Stimulated activated CD8-positive, alpha-beta memory T cell treated with anti-CD3 and anti-CD28 coated beads, Interleukin-12 subunit alpha, Interleukin-12 subunit beta, amount 100 ng/mL, for 4 hours (primary cell): ENCODE data around the gene CCT2.
A peak's percentile ranks its signal among the peaks of the same experiment; 100 is the strongest.
"Not testable (repeated sequence)": the region's sequence is repeated elsewhere in the genome, so short reads cannot be mapped to it uniquely, and the experiment has no call there.

ENCODE experiments used
- DNase-seq: peaks from one replicate; pipeline ENCODE4 v3.0.0-alpha.2; 2020; ENCODE audit warnings: low read depth

CCT2 gene

GRCh38 chr12:69589082-69589481, 3.8 kb downstream of the CCT2 start:
- no peak for DNase-seq

- no peak for DNase-seq
Observed at GRCh38 chr12:69595689-69596088, 10.4 kb downstream of the CCT2 start.

DNA sequence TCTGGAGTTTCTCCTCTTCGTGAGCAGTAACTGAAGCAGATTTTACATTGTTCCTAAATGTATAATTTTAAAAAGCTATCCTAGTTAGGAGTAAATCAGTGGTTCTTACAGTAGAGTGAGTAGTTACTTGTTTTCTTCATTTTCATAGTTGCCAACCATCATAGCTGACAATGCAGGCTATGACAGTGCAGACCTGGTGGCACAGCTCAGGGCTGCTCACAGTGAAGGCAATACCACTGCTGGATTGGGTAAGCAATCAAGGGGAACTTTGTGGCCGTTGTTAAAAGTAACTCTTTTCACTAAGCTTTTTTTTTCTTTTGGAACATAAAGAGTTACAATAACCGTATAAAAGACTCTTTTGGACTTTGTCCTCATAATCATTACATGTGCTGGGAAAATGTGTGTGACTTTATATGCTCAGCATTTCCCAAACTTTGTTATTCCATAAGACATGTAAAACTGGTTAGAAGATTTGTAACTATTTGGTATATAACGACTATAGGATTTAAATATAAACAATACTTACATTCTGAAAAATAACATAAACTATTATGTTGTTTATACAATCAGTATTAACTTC, 13.0 kb downstream of the CCT2 start:
- DNase-seq: no peak

GRCh38 chr12:69600804-69601203, 15.5 kb downstream of the CCT2 start:
- no peak for DNase-seq

GRCh38 chr12:69601962-69602685, 16.9 kb downstream of the CCT2 start:
- no peak for DNase-seq

DNA sequence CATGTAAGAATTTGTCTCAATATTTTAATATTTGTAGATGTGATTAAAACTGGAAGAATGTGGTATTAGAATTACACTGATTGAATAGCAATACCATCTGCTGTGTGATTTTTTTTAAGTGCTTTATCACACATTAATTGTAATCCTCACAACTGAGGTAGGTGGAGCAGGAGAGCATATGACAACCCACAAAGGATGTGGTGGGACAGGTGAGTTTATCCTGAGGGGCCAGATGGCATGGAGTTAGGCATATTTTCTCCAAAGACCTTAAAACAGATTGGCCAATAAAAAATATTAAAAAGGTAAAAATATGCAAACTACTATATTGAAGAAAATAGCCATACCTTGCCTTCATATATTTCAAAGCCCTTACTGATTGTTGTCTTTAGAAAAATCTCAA, 17.7 kb downstream of the CCT2 start:
- no peak for DNase-seq

- not testable (repeated sequence) for DNase-seq
Observed at GRCh38 chr12:69603556-69603955, 18.3 kb downstream of the CCT2 start.

- DNase-seq: not testable (repeated sequence)
Observed at GRCh38 chr12:69604275-69604674, 19.0 kb downstream of the CCT2 start.

DNA sequence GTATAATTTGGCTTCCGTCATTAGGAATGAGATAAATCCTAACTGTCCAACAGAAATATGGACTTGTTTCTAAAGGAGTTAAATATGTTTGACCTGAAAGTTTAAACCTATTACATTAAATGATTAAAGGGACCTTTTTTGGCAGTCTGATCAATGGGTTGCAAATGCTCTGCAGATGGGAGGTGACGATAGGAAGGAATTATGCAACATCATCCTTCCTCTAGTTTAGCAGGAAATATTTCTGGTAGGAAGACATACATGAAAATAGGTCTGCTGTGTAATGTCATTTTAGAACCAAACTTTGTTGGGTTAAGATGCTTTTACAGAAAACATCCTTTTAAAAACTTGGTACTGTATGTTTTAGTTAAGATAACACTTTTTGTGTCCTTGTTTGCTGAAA, 22.9 kb downstream of the CCT2 start:
- no peak for DNase-seq

DNA sequence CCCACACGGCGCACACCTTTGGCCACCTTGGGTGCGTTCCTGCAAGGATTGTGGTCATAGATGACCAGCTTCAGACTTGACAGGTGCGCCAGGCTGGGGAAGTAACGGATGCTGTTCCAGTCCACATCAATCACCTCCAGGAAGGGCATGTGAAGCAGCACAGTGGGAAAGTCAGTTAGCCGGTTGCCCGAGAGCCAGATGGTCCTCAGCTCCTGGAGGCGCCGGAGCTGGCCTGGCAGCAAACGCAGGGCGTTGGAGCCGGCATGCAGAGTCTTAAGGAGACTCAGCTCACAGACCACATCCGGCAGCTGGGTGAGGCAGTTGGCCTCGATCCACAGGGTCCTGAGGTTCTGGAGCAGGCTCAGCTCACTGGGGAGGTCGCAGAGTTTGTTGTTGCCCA, 24.9 kb downstream of the CCT2 start:
- no peak for DNase-seq

DNA sequence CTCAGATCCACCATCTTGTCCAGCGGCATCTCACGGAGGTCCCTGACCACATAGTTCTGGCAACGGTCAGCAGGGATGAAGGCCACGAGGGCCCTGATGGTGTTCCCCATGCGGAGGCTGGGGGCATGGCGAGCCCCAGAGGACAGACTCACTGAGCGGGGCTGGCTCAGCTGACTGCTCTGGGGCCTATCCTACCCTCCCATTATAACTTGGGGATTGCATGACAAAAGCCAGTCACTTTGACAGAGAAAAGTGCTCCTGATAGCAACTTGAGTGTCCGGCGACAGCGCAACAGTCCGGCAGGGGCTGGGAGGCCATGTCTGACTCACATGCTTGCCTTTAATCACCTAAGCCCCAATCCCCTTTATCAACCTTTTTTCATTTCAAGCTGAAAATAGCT, 25.5 kb downstream of the CCT2 start, which contains the start of gene LRRC10:
LRRC10 (minus strand) TSS at position 179 of the 400 bp plus-strand sequence; CDS start at position 110, 69 bp downstream.
- no peak for DNase-seq

GRCh38 chr12:69613351-69613750, 28.1 kb downstream of the CCT2 start:
- DNase-seq: no peak

DNA sequence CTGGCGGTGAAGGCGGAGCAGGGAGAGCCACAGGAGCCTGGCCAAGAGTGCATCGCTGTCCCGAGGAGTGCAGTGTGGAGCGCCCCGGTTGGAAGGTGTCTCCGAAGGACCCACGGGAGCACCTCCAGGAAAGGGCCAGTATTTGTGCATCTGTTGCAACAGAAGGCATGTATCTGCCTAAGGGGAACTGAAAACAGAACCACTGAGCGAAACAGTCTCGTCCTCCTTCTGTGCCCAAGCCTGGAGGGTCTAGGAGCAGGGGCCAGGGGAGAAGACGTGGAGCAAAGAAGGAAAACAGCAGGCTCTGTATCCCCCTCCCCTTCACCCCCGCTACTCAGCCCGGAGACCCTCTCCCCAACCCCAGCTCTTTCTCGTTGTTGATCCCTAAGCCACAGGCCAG, 30.8 kb downstream of the CCT2 start:
- DNase-seq: no peak

- no peak for DNase-seq
Observed at GRCh38 chr12:69619050-69619449, 33.8 kb downstream of the CCT2 start.

DNA sequence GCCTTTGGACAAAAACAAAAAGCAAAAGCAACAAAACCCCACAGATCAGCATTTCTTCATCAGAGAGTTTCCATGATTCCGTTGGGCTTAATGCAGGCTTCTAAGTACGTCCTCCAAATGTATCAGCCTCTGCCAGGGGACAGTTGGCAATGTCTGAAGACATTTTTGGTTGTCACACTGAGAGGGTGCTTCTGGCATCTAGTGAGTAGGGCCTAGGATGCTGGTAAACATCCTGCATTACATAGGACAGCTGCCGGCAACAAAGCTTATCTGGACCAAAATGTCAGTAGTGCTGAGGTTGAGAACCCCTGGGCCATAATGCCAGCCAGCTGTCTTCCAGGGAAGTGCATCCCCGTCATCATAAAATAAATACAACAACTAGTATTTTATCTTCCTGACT, 34.8 kb downstream of the CCT2 start:
- no peak for DNase-seq

DNA sequence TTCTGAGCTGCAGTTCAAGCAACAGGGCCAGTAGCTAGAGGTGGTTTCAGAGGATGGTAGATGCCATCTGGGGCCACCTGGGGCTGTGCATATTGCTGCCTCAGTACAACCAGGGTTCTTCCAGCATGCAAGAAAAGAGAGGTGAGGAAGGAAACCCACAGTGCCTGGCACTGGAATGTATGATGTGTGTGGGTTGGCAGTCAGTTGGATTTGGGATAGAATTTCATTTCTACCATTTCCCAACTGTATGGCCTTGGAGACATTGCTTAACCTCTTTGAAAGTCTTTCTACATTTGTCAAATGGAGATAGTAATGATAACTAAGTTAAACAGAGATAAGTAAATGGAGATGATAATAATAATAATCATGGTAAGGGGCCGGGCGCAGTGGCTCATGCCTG, 35.7 kb downstream of the CCT2 start:
- no peak for DNase-seq

DNA sequence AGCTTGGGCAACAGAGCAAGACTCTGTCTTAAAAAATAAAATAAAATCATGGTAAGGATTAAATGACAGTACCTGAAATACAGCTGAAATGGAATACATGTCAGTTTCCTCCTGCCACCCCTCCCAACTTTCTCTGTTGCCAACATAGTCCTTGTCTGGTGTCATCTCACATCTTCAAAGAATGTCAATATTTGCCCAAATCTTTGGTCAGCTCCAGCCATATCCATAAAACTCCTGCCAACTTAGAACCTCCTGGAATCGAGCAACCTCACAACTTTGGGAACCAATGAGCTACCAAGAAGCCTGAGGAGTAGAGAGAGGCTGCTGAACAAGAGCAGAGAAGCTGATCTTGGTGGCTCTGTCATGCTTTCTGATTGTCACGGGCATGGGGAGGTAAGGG, 36.3 kb downstream of the CCT2 start:
- no peak for DNase-seq

GRCh38 chr12:69623970-69624369, 38.7 kb downstream of the CCT2 start:
- no peak for DNase-seq

DNA sequence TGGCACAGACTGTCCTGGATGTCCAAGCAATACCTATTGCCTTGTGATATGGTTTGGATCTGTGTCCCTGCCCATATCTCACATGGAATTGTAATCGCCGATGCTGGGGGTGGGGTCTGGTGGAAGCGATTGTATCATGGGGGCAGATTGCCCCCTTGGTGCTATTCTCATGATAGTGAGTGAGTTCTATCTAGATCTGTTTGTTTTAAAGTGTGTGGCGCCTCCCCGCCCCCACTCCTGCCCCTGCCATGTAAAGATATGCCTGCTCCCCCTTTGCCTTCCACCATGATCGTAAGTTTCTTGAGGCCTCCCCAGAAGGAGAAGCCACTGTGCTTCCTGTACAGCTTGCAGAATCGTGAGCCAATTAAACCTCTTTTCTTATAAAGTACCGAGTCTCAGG, 42.2 kb downstream of the CCT2 start:
- DNase-seq: no peak

- DNase-seq: no peak
Observed at GRCh38 chr12:69630191-69630590, 44.9 kb downstream of the CCT2 start.

- no peak for DNase-seq
Observed at GRCh38 chr12:69633061-69633460, 47.8 kb downstream of the CCT2 start.

DNA sequence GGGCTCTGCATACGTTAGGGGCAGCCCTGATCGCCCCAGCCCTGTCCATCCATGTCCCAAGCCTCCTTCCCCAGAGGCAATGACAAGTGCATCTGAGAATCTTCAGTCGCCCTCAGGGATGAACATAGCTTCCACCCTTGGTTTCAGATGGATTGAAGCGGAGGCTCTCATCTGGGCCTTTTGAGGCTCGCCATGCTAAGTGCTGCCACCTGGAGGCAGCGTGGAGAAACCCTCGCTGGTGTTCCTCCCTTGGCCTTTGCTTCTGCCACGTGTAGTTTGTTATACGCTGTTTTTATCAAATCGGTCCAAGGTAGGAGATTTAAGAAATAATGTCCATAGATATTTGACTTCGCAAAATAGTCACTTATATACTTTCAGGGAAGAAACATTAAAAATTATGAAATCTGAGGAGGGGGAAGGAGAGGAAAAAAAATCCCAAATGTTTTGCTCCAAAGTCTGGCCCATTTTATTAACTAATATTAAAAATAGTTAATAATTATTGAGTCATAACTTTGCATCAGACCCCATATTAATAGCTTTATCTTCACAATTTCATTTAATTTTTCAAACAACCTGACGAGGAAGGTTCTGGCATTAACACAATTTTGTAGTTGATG, 54.2 kb downstream of the CCT2 start:
- DNase-seq: peak; percentile 19

GRCh38 chr12:69641546-69641945, 56.3 kb downstream of the CCT2 start:
- DNase-seq: no peak

- DNase-seq: no peak
Observed at GRCh38 chr12:69642531-69642930, 57.3 kb downstream of the CCT2 start.
